Endothelial cell of umbilical vein (primary cell): ENCODE results near the gene CCNH. TPM values are rescaled to one million over a fixed set of nuclear protein-coding genes. Genes with fewer than 3 reads are reported as not detected.

Experiments used
- BruUV-seq: library from RNA; stranded (reverse); fragments of 400-500 nt; replicated peaks from 2 replicates; lab custom pipeline; 2021; lab: Mats Ljungman, UMichigan
- CTCF ChIA-PET: fragments of 300-600, 350-600 bp; sonication (Branson Sonifier 250); formaldehyde crosslinking; loops from one replicate; lab custom pipeline; 2021; ENCODE audit warnings: antibody characterized with exemption, inconsistent platforms; lab: Charles Lee
- POLR2A ChIA-PET: fragments of 300-600, 350-600 bp; sonication (Branson Sonifier 250); formaldehyde crosslinking; loops from one replicate; lab custom pipeline; 2021; ENCODE audit warnings: antibody characterized with exemption, inconsistent platforms; lab: Charles Lee
- DNase-seq: peaks from one replicate; pipeline ENCODE4 v3.0.0-alpha.2; 2011; ENCODE audit warnings: low read depth, low spot score
- FAIRE-seq: peaks from 2 replicates; lab custom pipeline; 2011; peaks lifted over from hg19 to GRCh38; lab: Jason Lieb, UNC
- H2AFZ ChIP-seq: 2 replicates; pipeline ENCODE4 v1.6.0; 2012; ENCODE audit warnings: low read depth, low read length, control low read depth, inconsistent platforms
- H3K27ac ChIP-seq: 2 replicates; pipeline ENCODE4 v1.5.1; 2011; ENCODE audit warnings: low read depth, mild to moderate bottlenecking, control low read depth, low read length, moderate library complexity; ENCODE audit not compliant: insufficient read depth
- H3K27me3 ChIP-seq, 2 experiments: 2 replicates each; pipeline versions ENCODE4 v1.6.0 to v1.6.1; 2011; ENCODE audit warnings: low read length in 2 of 2, mixed read lengths in 1 of 2; ENCODE audit not compliant: control insufficient read depth in 2 of 2, insufficient read depth in 2 of 2
- H3K36me3 ChIP-seq, 2 experiments: 2 replicates in 1 of 2; 3 replicates in 1 of 2; pipeline ENCODE4 v1.5.1; 2011; ENCODE audit warnings: low read length in 2 of 2, mild to moderate bottlenecking in 1 of 2, moderate library complexity in 1 of 2; ENCODE audit not compliant: control insufficient read depth in 2 of 2, insufficient read depth in 2 of 2; ENCODE audit errors: extremely low read depth in 1 of 2
- H3K4me1 ChIP-seq: 3 replicates; pipeline ENCODE4 v1.5.1; 2011; ENCODE audit warnings: mild to moderate bottlenecking, low read length; ENCODE audit not compliant: control insufficient read depth, insufficient read depth; ENCODE audit errors: extremely low read depth
- H3K4me2 ChIP-seq: 2 replicates; pipeline ENCODE4 v1.6.1; 2011; ENCODE audit warnings: low read length, control low read depth, mixed read lengths; ENCODE audit not compliant: insufficient read depth
- H3K4me3 ChIP-seq, 3 experiments: fragments of 200-600 bp in 1 of 3; sonication (generic), shearing (Covaris generic) in 1 of 3; replicated peaks in 1 of 3; 2 replicates each; pipeline ENCODE4 v1.5.1; 2011 to 2016; ENCODE audit warnings: control low read depth in 3 of 3, low read length in 3 of 3, mild to moderate bottlenecking in 2 of 3, inconsistent platforms in 1 of 3, low read depth in 1 of 3, moderate library complexity in 1 of 3; ENCODE audit not compliant: insufficient read depth in 1 of 3
- H3K79me2 ChIP-seq: 2 replicates; pipeline ENCODE4 v1.6.0; 2012; ENCODE audit warnings: low read length, inconsistent platforms; ENCODE audit not compliant: control insufficient read depth, insufficient read depth
- H3K9ac ChIP-seq: replicated peaks from 2 replicates; pipeline ENCODE3; 2011; ENCODE audit warnings: low read length, control low read depth; ENCODE audit not compliant: insufficient read depth; ENCODE audit errors: extremely low read depth
- H3K9me1 ChIP-seq: replicated peaks from 3 replicates; pipeline ENCODE4 v1.6.0; 2011; ENCODE audit warnings: mild to moderate bottlenecking, low read length; ENCODE audit not compliant: control insufficient read depth, insufficient read depth; ENCODE audit errors: extremely low read depth
- H3K9me3 ChIP-seq: replicated peaks from 2 replicates; pipeline ENCODE4 v1.5.1; 2012; ENCODE audit warnings: low read length, inconsistent platforms; ENCODE audit not compliant: control insufficient read depth, insufficient read depth
- H4K20me1 ChIP-seq: replicated peaks from 2 replicates; pipeline ENCODE3; 2011; ENCODE audit warnings: mild to moderate bottlenecking, low read length; ENCODE audit not compliant: control insufficient read depth, insufficient read depth; ENCODE audit errors: extremely low read depth
- CTCF ChIP-seq, 2 donors: IDR thresholded peaks; 1 replicate in 1 of 2; 2 replicates in 1 of 2; pipeline ENCODE4 v1.5.1; 2011; ENCODE audit warnings: low read length in 2 of 2, mild to moderate bottlenecking in 2 of 2, moderate library complexity in 2 of 2, control low read depth in 1 of 2, inconsistent platforms in 1 of 2, low read depth in 1 of 2; ENCODE audit not compliant: insufficient read depth in 1 of 2; ENCODE audit errors: extremely low read depth in 1 of 2
- EZH2 ChIP-seq: IDR thresholded peaks from 2 replicates; pipeline ENCODE4 v1.6.1; 2012; ENCODE audit warnings: borderline replicate concordance, low read depth, mild to moderate bottlenecking, moderate library complexity, low read length, inconsistent platforms; ENCODE audit not compliant: severe bottlenecking
- FOS ChIP-seq: IDR thresholded peaks from 2 replicates; pipeline ENCODE4 v1.6.1; 2011; ENCODE audit warnings: mild to moderate bottlenecking, low read length, moderate library complexity, borderline replicate concordance; ENCODE audit not compliant: insufficient read depth
- GATA2 ChIP-seq: IDR thresholded peaks from 2 replicates; pipeline ENCODE4 v1.7.0; 2011; ENCODE audit warnings: low read depth, mild to moderate bottlenecking, moderate library complexity, mixed read lengths, low read length; ENCODE audit not compliant: insufficient read length, insufficient read depth
- JUN ChIP-seq: IDR thresholded peaks from 2 replicates; pipeline ENCODE4 v1.6.1; 2011; ENCODE audit warnings: borderline replicate concordance, low read depth; ENCODE audit not compliant: insufficient read length, insufficient read depth
- MAX ChIP-seq: IDR thresholded peaks from 2 replicates; pipeline ENCODE4 v1.6.1; 2011; ENCODE audit not compliant: insufficient read depth, insufficient read length
- MYC ChIP-seq: IDR thresholded peaks from one replicate; pipeline ENCODE4 v1.6.1; 2011; ENCODE audit warnings: mild to moderate bottlenecking, low read depth, low read length
- POLR2A ChIP-seq: IDR thresholded peaks from 2 replicates; pipeline ENCODE4 v1.6.1; 2012; ENCODE audit warnings: low read depth, mild to moderate bottlenecking, control low read depth, low read length
- POLR2AphosphoS5 ChIP-seq: IDR thresholded peaks from 2 replicates; pipeline ENCODE4 v1.6.1; 2012; ENCODE audit warnings: low read depth, mild to moderate bottlenecking, control low read depth, low read length, moderate library complexity; ENCODE audit not compliant: insufficient read depth
- dilution Hi-C: fragments of 300-500 bp; cut with MboI; formaldehyde crosslinking; loops from one replicate; pipeline ENCODE4 v1.15.0; 2019; ENCODE audit warnings: low sequenced_read_pairs; ENCODE audit not compliant: extremely low pct_ligation_motif_present
- intact Hi-C: fragments of 100-400 bp; cut with micrococcal nuclease; formaldehyde crosslinking; loops from one replicate; pipeline ENCODE4 v1.10.0; 2022
- polyA plus RNA-seq, 4 experiments: library from polyadenylated mRNA; depleted of rRNA in 3 of 4; stranded (reverse) in 3 of 4; unstranded in 1 of 4; fragments of >200 nt; gene quantifications; 2 replicates each; pipeline versions ENCODE4 v1.2.1 to v1.2.3, GENCODE V29; 2011 to 2012; ENCODE audit warnings: missing spikeins in 1 of 4
- total RNA-seq: library from RNA; stranded (reverse); gene quantifications from 2 replicates; pipeline ENCODE4 v1.2.3, GENCODE V29; 2021

Gene CCNH
- total and polyA plus RNA-seq, 2 donors (not counting 3 experiments of a cell fraction or from before 2014, with no cell fraction given): 47.9 to 50.6 TPM

DNA sequence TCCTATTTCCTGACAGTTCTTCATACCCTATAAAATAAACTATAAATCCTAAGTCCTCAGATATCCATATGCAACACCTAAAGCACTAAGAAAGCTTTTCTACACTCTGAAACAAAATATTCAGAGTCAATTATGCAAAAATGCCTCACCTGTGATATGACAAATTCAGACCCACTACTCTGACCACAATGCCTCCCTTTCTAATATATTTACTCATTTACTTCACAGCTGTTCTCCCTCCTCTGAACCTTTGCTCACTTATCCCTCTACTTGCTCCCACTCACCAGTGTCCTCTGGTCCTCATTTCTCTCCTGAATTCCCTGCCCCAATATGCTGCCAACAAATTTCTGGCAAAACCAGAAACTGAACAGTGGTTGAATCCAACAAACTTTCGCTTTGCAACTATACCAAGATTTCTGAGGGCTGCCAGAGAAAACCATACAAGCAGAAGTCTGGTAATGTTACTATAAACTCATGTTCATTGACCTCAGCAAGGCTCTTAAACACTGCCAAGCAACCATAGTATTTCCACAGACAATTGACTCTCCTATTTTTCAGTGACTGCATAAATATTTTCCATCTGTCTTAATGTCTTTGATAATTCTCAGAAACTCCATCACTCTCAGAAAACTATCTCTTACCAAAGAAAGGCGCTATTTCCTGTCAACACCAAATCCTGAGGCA lies 7.1 kb downstream of the CCNH start:
- Histone ChIP-seq H3K79me2 (peaks cover 49% of the 10 kb centered on the region), H3K9me3 (no peaks in the 10 kb centered on the region), H3K9me1 (peaks cover 2% of the 10 kb centered on the region), H3K4me1 (peaks cover 6% of the 10 kb centered on the region), H4K20me1 (no peaks in the 10 kb centered on the region), H3K27ac (no peak overlapping the region), H3K4me2 (no peak overlapping the region), H3K9ac (no peak overlapping the region), H3K27me3 (no peaks in the 10 kb centered on the region), H3K36me3 (peaks cover 8 to 30% of the 10 kb centered on the region in 2 experiments), H3K4me3 (no peak overlapping the region), H2AFZ (no peak overlapping the region)
- ChIA-PET POLR2A (no interaction called here), CTCF (interaction anchor here (0.5 to 2.0 kb wide), 3 partner anchors 8 to 856 kb away, joined by 3 to 5 read pairs (median 3); no protein-coding TSS in a partner anchor)
- no TSS peak for BruUV-seq
- DNase-seq (no peak), FAIRE-seq (no peak)
- no peak for TF ChIP-seq GATA2
- TF ChIP-seq POLR2AphosphoS5: no peak
- no peak for TF ChIP-seq EZH2
- TF ChIP-seq MAX: no peak
- TF ChIP-seq POLR2A: no peak
- no peak for TF ChIP-seq CTCF (IDR thresholded peaks at IDR 0.05; ENCODE audit: extremely low read depth in 1 of 2, insufficient read depth in 1 of 2, low read depth in 1 of 2, low read length in 2 of 2)
- TF ChIP-seq JUN: no peak
- no peak for TF ChIP-seq FOS
- no peak for TF ChIP-seq MYC
- intact Hi-C loops: no loop called here
- dilution Hi-C loops: no loop called here
